ENCODE results near the gene NSUN2. TPM values are rescaled to one million over a fixed set of nuclear protein-coding genes. Genes with fewer than 3 reads are reported as not detected.

Gene NSUN2
- total RNA-seq, 2 experiments from 2014 or later, result 110 to 111 TPM

DNA sequence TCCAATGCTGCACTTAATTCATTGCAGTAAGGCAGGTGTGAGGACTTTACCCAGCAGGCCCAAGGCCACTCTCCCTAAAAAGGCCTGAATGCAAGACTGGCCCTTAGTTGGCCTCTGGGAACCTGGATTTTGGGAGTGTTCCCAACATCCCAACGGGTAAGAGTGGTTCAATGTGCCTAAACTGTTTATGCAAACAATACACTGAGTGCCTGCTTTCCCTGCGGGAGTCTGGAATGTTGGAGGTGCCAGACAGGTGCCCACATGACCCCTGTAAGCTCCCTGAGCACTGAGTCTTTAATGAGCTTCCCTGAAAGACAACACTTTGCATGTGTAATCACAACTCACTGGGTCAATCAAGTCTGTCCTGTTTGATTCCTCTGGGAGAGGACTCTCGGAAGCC, 37.4 kb downstream of the NSUN2 start:
- TF ChIP-seq, protein P1, sequence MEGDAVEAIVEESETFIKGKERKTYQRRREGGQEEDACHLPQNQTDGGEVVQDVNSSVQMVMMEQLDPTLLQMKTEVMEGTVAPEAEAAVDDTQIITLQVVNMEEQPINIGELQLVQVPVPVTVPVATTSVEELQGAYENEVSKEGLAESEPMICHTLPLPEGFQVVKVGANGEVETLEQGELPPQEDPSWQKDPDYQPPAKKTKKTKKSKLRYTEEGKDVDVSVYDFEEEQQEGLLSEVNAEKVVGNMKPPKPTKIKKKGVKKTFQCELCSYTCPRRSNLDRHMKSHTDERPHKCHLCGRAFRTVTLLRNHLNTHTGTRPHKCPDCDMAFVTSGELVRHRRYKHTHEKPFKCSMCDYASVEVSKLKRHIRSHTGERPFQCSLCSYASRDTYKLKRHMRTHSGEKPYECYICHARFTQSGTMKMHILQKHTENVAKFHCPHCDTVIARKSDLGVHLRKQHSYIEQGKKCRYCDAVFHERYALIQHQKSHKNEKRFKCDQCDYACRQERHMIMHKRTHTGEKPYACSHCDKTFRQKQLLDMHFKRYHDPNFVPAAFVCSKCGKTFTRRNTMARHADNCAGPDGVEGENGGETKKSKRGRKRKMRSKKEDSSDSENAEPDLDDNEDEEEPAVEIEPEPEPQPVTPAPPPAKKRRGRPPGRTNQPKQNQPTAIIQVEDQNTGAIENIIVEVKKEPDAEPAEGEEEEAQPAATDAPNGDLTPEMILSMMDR (IDR thresholded peaks at IDR 0.05), result no peak
- Mint-ChIP-seq H3K9me3 (no peaks in the 10 kb centered on the region), H3K4me3 (no peak overlapping the region), H3K36me3 (ENCODE audit: low read depth) (peaks cover 36% of the 10 kb centered on the region), H3K27me3 (no peaks in the 10 kb centered on the region), H3K4me1 (ENCODE audit: low read depth) (no peaks in the 10 kb centered on the region), H3K27ac (no peak overlapping the region)
- no peak for ATAC-seq
- ChIA-PET CTCF (no interaction called here), POLR2A (no interaction called here)
- intact Hi-C loops (cut with micrococcal nuclease), result no loop called here
- DNase-seq, result no peak

DNA sequence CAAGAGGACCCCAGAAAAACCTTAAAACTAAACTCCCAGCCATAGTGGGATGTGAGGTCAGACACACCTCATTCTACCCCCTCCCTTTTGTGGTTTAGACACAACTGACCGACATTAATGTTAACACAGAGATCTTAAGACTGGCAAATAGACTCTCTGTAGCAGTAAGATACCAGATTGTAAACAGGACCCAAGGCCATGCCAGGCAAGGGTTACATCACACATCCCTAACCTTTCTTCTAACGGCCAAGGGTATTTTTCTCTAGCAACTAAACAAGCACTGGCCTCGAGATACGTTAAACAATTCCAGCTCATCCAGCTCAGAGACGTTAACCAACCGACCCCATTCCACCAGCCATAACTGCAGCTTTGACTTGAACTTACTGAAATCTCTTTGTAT, 38.8 kb downstream of the NSUN2 start:
- Mint-ChIP-seq H3K4me1 (ENCODE audit: low read depth) (no peaks in the 10 kb centered on the region), H3K27ac (no peak overlapping the region), H3K27me3 (no peaks in the 10 kb centered on the region), H3K9me3 (no peaks in the 10 kb centered on the region), H3K4me3 (no peak overlapping the region), H3K36me3 (ENCODE audit: low read depth) (peaks cover 30% of the 10 kb centered on the region)
- TF ChIP-seq, protein P1 (IDR thresholded peaks at IDR 0.05), result no peak
- ChIA-PET POLR2A (no interaction called here), CTCF (no interaction called here)
- intact Hi-C loops (cut with micrococcal nuclease), result no loop called here
- DNase-seq (no peak), ATAC-seq (no peak)

DNA sequence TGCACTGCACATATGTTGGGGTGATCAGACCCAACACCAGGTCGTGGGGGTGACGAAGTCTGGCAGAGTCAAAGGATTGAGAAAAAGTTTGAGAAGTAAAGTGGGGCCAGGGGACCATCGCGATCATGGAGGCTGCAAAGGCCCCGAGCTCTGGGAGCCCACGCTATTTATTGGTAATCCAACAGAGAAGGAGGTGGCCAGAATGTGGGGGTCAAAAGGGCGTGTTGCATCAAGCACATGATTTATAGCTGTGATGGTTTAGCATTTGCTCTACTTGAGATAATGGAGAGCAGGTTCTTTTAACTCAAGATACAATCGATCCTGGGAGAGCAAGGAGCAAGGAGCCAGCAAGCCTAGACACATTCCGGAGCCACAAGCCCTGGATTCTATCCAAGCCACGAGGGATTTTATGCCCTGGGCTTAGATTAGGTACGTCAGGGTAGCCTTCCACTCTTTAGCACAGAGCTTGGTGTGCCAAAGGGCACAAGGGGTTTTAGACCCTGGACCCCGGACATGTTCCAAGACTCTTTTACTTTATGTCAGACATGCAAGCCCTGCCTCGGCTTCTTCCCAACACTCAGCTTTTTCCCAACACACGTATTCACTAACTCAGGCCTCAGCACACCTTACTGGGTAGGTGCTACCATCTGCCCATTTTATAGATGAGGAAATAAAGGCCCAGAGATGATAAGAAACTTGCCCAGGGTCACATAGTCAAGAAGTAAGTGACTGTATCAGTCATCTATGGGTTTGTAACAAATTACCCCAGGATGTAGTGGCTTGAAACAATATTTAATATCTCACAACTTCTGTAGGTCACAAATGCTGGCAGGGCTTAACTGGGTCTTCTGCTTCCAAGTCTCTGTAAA, 39.5 kb downstream of the NSUN2 start:
- Mint-ChIP-seq H3K4me3 (no peak overlapping the region), H3K27ac (no peak overlapping the region), H3K9me3 (no peaks in the 10 kb centered on the region), H3K36me3 (ENCODE audit: low read depth) (peaks cover 24% of the 10 kb centered on the region), H3K27me3 (no peaks in the 10 kb centered on the region), H3K4me1 (ENCODE audit: low read depth) (no peaks in the 10 kb centered on the region)
- no peak for DNase-seq
- TF ChIP-seq, protein P1 (IDR thresholded peaks at IDR 0.05), result no peak
- ChIA-PET POLR2A (no interaction called here), CTCF (no interaction called here)
- no peak for ATAC-seq
- intact Hi-C loops (cut with micrococcal nuclease), result no loop called here

DNA sequence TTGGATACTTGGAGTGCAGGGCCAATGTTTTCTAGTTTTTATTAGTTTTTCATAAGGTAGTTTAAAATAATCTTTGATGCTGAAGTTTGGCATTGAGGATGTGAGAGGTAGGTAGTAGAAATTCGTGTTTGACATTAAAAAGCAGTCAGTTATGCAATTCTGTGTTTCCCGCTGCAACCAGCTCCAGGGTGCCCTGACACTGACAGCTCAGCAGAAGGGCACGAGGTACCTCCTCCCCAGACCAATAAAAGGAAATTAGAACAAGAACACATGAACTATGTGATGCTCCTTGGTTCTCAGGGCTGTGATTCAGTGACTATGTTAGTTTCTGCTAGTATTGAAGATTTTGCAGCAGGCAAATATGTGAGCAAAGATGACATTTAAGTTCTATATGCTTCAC, 40.2 kb downstream of the NSUN2 start:
- ChIA-PET CTCF (no interaction called here), POLR2A (interaction anchor here (1.0 kb wide), 1 partner anchor 39 kb away, joined by 3 read pairs; no protein-coding TSS in a partner anchor)
- ATAC-seq (no peak), DNase-seq (no peak)
- no peaks in the 10 kb centered on the region for H3K27me3 Mint-ChIP-seq
- H3K36me3 Mint-ChIP-seq (ENCODE audit: low read depth), result peaks cover 19% of the 10 kb centered on the region
- TF ChIP-seq, protein P1 (IDR thresholded peaks at IDR 0.05), result no peak
- H3K9me3 Mint-ChIP-seq, result no peaks in the 10 kb centered on the region
- H3K4me1 Mint-ChIP-seq (ENCODE audit: low read depth), result no peaks in the 10 kb centered on the region
- intact Hi-C loops (cut with micrococcal nuclease), result no loop called here
- H3K4me3 Mint-ChIP-seq, result no peak overlapping the region
- H3K27ac Mint-ChIP-seq, result no peak overlapping the region

DNA sequence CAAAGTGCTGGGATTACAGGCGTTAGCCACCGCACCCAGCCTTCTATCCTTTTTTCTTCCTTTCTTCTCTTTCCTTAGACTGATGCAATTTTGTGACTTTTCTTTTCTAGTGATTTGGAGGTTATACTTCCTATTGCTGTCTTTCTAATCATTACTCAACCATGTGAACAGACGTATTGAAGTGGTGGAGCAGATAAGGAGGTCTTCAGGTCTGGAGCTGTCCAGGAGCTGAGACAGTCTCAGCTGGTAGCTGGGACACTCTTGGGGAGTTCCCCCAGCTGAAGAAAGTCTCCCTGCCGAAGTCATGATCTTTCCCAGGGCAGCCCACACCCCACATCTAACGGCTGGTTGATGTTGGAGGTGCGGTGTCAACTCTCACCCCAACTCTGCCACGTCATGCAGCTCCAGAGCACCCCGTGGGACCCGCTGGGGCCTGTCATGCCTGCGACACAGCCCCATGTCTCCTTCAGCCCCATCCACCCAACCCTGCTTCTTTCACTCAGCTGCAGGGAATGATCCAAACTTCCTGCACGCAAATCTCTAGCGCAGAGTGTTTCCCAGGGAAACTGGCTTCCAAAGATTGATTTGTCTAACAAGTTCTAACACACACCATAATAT, 41.1 kb downstream of the NSUN2 start:
- Mint-ChIP-seq H3K4me3 (no peak overlapping the region), H3K27ac (no peak overlapping the region), H3K9me3 (no peaks in the 10 kb centered on the region), H3K36me3 (ENCODE audit: low read depth) (peaks cover 11% of the 10 kb centered on the region), H3K4me1 (ENCODE audit: low read depth) (no peaks in the 10 kb centered on the region), H3K27me3 (no peaks in the 10 kb centered on the region)
- DNase-seq (no peak), ATAC-seq (no peak)
- intact Hi-C loops (cut with micrococcal nuclease), result no loop called here
- POLR2A ChIA-PET, result interaction anchor here (1.0 kb wide), 1 partner anchor 40 kb away, joined by 3 read pairs; no protein-coding TSS in a partner anchor
- TF ChIP-seq, protein P1 (IDR thresholded peaks at IDR 0.05), result no peak
- CTCF ChIA-PET, result no interaction called here
